ENCODE results near the gene RECK. TPM values are rescaled to one million over a fixed set of nuclear protein-coding genes. Genes with fewer than 3 reads are reported as not detected.

The RECK gene
- total RNA-seq, 1 experiment from 2014 or later = 10.3 TPM

DNA sequence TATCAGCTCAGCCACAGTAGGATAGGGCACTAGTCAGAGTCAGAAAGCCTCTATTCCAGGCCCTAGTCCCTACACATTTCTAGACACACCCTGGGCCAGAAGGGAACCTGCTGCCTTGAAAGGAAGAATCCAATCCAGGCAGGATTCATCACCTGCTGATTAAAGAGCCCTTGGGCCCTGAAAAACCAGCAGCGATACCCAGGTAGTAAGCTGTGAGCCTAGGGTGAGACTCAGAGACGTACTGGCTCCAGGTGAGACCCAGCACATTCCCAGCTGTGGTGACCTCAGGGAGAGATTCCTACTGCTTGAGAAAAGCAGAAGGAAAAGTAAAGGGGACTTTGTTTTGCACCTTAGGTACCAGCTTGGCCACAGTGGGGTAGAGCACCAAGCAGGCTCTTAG is 137.1 kb downstream of the RECK start:
- Histone ChIP-seq H3K14ac (ENCODE audit: insufficient read depth, low read length) (no peak overlapping the region), H2BK12ac (ENCODE audit: insufficient read length, low read depth, low read length) (no peak overlapping the region), H3K9ac (ENCODE audit: extremely low read depth, insufficient read length, low read length) (no peak overlapping the region), H2BK15ac (ENCODE audit: low read depth, low read length) (no peak overlapping the region), H2BK120ac (ENCODE audit: low read depth, low read length, poor library complexity, severe bottlenecking) (no peak overlapping the region), H2BK20ac (ENCODE audit: low read depth, low read length, poor library complexity, severe bottlenecking) (no peak overlapping the region), H3K9me3 (ENCODE audit: control insufficient read depth, low read depth, low read length) (no peaks in the 10 kb centered on the region), H3K27ac (ENCODE audit: insufficient read length, low read depth, low read length) (no peak overlapping the region), H4K8ac (replicated peaks; ENCODE audit: insufficient read length, low read depth, low read length) (no peak overlapping the region), H4K20me1 (ENCODE audit: control insufficient read depth, insufficient read depth, insufficient read length) (no peaks in the 10 kb centered on the region), H3K79me1 (ENCODE audit: insufficient read depth, low read depth, low read length, poor library complexity, severe bottlenecking) (no peaks in the 10 kb centered on the region), H4K91ac (ENCODE audit: insufficient read length, low read depth, low read length) (no peak overlapping the region), H3K4ac (ENCODE audit: low read depth, low read length) (no peak overlapping the region), H3K18ac (ENCODE audit: insufficient read length, low read depth, low read length) (no peak overlapping the region), H4K5ac (ENCODE audit: insufficient read length, low read depth, low read length) (no peak overlapping the region), H3K23ac (ENCODE audit: insufficient read length, low read depth, low read length) (no peak overlapping the region), H3K56ac (ENCODE audit: insufficient read length, low read depth, low read length) (no peak overlapping the region), H3K79me2 (ENCODE audit: insufficient read depth, low read length) (no peaks in the 10 kb centered on the region), H2AK5ac (ENCODE audit: insufficient read length, low read length) (no peak overlapping the region), H3K27me3 (ENCODE audit: insufficient read depth, low read length) (no peaks in the 10 kb centered on the region), H2BK5ac (ENCODE audit: insufficient read length, low read length) (no peak overlapping the region), H3K23me2 (ENCODE audit: insufficient read length, low read depth, low read length, poor library complexity, severe bottlenecking) (no peaks in the 10 kb centered on the region), H3K4me2 (ENCODE audit: insufficient read depth, insufficient read length, low read length) (no peak overlapping the region), H3T11ph (ENCODE audit: low read length) (no peak overlapping the region), H2AFZ (ENCODE audit: low read length) (no peak overlapping the region), H3K4me1 (ENCODE audit: insufficient read depth, low read length) (no peaks in the 10 kb centered on the region)
- H3K4me1 Mint-ChIP-seq = peaks cover 4 to 5% of the 10 kb centered on the region in 2 experiments; a peak in 3 of 4 replicates
- no peak overlapping the region for H3K27ac Mint-ChIP-seq
- H3K9me3 Mint-ChIP-seq = peaks cover 0 to 2% of the 10 kb centered on the region in 2 experiments; a peak in 2 of 5 replicates
- no peak overlapping the region for H3K4me3 Mint-ChIP-seq
- peaks cover 19% of the 10 kb centered on the region for H3K27me3 Mint-ChIP-seq (ENCODE audit: low read depth)
- WGBS (ENCODE audit: extremely low coverage, insufficient read length, low lambda C conversion rate) = no CpG with 5 or more reads among the region's 2 CpGs
- TF ChIP-seq CTCF (conservative IDR thresholded peaks at IDR 0.05) = no peak
- no peak for DNase-seq
- H3K36me3 Mint-ChIP-seq (ENCODE audit: insufficient read depth in 1 of 3, low read depth in 3 of 3) = no peaks in the 10 kb centered on the region

Other genes starting within 250 kb of the RECK start
- 12.2 and 12.5 TPM in 2 replicates for gene NPR2, start 245.3 kb upstream of the RECK start, total RNA-seq (2021)
- 0.46 and 0.50 TPM in 2 replicates for gene SPAG8, start 224.7 kb upstream of the RECK start, total RNA-seq (2021)
- gene HINT2, start 221.9 kb upstream of the RECK start, total RNA-seq (2021) = 30.9 and 35.9 TPM in 2 replicates
- not detected in 2 replicates for gene FAM221B, start 208.2 kb upstream of the RECK start, total RNA-seq (2021)
- 7.9 and 9.3 TPM in 2 replicates for gene TMEM8B, start 207.7 kb upstream of the RECK start, total RNA-seq (2021)
- gene OR13J1, start 166.5 kb upstream of the RECK start, total RNA-seq (2021) = not detected in 2 replicates
- not detected in 2 replicates for gene HRCT1, start 130.7 kb upstream of the RECK start, total RNA-seq (2021)
- gene SPAAR, start 127.4 kb upstream of the RECK start, total RNA-seq (2021) = 0.26 TPM in 1 of 2 replicates, not detected in the other
- not detected in 2 replicates for gene OR2S2, start 78.8 kb upstream of the RECK start, total RNA-seq (2021)
- gene GLIPR2, start 99.8 kb downstream of the RECK start, total RNA-seq (2021) = 9.7 and 10.0 TPM in 2 replicates
- 0.11 TPM in 1 of 2 replicates, not detected in the other for gene CCIN, start 132.5 kb downstream of the RECK start, total RNA-seq (2021)
- gene CLTA, start 154.0 kb downstream of the RECK start, total RNA-seq (2021) = 195 and 212 TPM in 2 replicates
- 6.1 and 6.3 TPM in 2 replicates for gene GNE, start 221.5 kb downstream of the RECK start, total RNA-seq (2021)

All from H9 (cell line).